GM18526 (cell line): ENCODE measurements around the gene CMTM5.

Experiments used
- POLR2A ChIP-seq: IDR thresholded peaks from 3 replicates; pipeline ENCODE4 v1.6.1; 2011; ENCODE audit not compliant: insufficient read length; ENCODE audit errors: extremely low read depth

The CMTM5 gene, protein sequence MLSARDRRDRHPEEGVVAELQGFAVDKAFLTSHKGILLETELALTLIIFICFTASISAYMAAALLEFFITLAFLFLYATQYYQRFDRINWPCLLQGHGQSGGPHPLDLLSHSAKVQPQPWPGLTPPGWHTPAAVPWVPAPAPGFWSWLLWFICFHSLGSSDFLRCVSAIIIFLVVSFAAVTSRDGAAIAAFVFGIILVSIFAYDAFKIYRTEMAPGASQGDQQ

GRCh38 chr14:23376482-23377197 lies at the start of gene CMTM5:
Gene CMTM5, plus strand, starts transcription at chr14:23377046. Its CDS starts 206 bp downstream, at chr14:23377252.
- TF ChIP-seq POLR2A: no peak

- no peak for TF ChIP-seq POLR2A
These were observed 48.7 kb upstream of the CMTM5 start for GRCh38 chr14:23327947-23328744.

DNA sequence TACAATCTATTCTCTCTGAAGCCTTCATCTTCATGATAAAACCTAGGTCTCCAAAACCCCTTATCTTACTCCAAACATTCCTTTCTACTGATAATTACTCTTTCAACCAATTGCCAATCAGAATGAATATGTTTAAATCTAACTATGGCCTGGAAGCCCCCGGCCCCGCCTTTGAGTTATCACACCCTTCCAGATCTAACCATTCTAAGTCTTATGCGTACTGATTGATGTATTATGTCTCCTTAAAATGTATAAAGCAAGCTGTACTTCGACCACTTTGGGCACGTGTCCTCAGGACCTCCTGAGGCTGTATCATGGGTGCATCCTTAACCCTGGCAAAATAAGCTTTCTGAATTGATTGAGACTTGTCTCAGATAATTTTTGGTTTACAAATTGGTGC lies 41.2 kb upstream of the CMTM5 start:
- no peak for TF ChIP-seq POLR2A

DNA sequence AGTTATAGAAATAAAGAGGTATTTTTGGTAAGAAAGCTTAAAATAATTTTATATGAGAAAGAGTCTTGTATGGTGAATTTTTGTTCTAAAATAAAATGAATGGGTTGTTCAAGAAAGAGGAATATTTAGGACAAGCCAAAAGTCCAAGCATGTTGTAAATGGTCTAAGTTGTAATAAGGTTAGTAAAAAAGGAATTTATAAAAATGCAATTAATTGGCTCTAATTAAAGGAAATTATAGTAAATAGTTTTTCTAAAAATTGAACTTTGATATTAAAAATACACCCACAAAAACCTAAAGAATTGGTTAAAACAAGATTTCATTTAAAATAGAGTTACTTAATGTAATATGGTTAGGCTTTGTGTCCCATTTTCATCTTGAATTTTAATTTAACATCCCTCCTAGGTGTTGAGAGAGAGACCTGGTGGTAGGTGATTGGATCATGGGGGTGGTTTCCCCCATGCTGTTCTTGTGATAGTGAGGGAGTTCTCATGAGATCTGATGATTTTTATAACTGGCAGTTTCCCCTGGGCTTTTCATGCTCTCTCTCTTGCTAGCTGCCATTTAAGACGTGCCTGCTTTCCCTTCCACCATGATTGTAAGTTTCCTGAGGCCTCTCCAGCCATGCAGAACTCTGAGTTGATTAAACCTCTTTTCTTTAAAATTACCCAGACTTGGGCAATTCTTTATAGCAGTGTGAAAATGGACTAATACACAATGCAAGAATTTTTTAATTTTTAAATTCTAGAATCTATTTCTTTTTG lies 37.2 kb upstream of the CMTM5 start:
- TF ChIP-seq POLR2A: no peak

DNA sequence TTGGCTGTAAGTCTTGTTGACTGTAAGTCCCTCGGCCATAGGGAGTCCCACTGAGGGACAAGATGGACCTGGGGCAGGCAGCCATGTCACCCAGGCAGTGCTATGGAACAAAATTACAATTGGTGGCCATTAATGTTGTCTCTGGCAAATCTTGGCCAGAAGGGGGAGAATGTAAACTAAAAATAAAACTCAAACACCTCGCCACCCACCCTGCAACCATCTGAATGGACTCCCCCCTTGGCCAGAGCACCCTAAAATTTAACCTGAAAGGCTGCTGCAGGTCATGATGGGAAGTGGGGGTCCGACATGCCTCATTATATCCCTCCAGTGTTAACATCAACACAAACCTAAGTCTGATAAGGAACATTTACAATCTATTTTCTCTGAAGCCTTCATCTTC lies 32.4 kb upstream of the CMTM5 start:
- TF ChIP-seq POLR2A: no peak

DNA sequence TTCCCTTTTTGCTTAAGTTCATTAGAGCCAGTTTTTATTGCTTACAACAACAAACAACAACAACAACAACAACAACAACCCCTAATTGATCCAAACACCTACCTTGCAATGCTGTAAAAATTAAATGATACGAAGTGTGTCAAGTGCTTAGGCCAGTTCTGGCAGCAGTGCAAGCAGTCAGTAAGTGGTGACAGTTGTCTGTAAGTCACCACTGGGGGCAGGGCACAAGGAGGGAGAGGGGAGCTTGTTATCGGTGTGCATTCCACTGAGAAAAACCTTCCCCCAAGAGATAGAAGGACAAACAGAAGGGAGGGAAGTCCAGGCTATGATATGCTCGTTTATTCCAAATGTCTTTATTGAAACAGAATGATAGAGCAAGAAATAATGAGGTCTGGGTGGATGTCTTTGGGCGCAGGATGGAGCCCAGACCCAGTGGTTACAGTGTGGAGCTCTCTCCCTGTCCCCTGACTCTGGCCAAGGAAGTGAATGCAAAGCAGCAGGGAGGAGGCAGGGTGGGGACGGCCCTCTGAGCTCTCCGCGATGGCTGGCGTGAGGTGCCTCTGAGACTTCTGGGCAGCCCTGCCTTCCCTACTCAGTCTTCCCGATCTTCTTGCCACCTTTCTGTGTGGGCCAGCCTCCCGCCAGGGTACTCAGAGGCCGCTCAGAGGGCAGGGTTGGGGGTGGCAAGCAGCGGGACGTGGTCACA lies 30.7 kb upstream of the CMTM5 start:
- no peak for TF ChIP-seq POLR2A

DNA sequence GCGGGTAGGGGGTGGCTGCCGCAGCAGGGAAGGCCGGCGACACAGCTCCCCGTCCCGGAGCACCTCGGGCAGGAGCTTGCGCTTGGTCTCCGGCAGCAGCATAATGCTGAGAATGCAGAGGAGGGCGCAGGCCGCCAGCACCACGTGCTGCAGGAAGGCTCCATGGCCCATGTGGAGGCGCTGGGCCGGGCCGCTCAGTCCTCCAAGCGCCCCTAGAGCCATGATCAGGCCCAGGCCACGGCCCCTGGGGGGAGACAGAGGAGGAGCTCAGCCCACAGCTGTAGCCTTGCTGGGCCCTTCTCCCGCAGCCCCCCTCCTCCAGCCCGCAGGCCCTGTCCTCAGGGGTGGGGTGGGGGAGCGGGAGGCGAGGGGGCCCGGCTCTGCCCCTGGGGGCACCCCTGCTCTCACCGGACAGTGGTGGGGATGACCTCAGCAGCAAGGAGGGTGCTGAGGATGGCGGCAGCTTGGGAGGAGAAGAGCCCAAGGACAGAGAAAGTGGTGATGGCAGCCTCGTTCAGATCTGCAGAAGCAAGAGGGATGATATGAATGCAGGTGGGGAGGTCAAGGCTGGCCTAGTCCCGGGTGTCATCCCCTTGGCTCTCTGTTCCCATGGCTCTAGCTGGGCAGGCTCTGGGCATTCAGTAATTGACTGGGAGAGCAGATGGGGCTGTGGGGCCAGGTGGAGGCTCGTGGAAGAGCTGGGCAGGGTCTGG lies 30.0 kb upstream of the CMTM5 start:
- TF ChIP-seq POLR2A: no peak

- no peak for TF ChIP-seq POLR2A
These were observed 29.2 kb upstream of the CMTM5 start for GRCh38 chr14:23347406-23348296.

DNA sequence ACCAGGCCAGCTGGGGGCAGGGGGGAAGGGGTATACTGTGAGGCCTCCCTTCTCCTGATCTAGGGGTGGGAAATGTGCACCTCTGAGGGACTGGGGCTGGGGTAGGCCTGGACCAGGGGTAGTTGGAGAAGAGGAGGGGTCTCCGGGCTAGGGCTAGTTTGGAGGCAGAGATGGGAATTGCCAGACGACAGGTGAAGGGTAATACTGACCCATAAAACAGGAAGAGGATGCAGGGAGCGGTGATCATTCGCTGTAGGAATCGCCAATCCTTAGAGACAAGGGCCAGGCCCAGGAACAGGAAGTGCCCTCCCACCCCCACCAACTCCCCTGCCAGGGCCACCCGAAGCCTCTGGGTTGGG lies 28.6 kb upstream of the CMTM5 start:
- no peak for TF ChIP-seq POLR2A

- no peak for TF ChIP-seq POLR2A
These were observed 27.5 kb upstream of the CMTM5 start for GRCh38 chr14:23349156-23349845.

DNA sequence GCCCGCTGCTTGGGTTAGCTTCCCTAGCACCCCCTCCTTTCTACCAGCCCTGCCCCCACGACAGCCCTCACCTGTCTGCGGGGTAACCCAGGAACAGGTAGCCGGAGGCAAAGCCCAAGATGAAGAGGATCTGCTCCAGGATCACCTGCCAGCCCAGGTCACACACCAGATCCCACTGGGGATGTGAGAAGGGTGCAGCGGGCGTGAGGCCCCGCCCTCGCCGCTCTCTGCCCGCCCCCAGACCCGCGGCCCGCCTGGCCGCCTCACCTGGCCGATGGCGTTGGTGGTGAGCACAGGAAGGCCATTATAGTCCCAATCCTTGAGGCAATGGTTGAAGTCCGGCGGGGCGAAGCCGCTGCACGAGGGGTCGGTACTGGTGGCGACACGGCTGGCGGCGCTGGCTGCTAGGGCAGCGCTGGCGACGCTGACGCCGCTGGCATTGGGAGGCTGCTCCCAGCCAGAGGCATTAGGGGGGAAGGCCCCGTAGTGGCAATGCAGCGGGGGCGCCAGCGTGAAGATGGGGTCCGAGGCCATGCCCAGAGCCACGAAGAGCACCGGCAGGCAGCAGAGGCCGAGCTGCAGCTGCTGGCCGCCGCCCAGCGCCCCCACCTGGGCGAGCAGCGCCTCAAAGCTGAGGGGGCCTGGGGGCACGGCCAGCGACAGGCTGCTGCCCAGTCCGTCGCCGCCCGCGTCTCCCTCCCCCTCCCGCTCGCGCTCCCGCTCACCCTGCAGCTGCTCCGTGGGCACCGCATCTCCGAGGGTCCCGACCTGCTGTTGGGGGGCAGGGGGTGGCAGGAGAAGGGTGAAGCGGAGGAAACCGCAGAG lies 25.0 kb upstream of the CMTM5 start:
- TF ChIP-seq POLR2A: no peak
